Coronary artery (tissue), 2 donors: ENCODE measurements around the gene SLC25A25.
A peak's percentile ranks its signal among the peaks of the same experiment; 100 is the strongest.

Experiments used
- DNase-seq: peaks from one replicate; pipeline ENCODE4 v3.0.0-alpha.2; 2017; ENCODE audit warnings: low spot score
- H3K27ac ChIP-seq, 2 donors: fragments of 200-600 bp; sonication (generic); one replicate each; pipeline ENCODE4 v1.5.1; 2016 to 2019
- H3K4me3 ChIP-seq: fragments of 200-600 bp; sonication (generic); 2 replicates; pipeline ENCODE4 v1.5.1; 2016; ENCODE audit warnings: mild to moderate bottlenecking, moderate library complexity
- TF ChIP-seq, protein P1 (sequence below): fragments of 200-600 bp; sonication (generic); IDR thresholded peaks from one replicate; pipeline ENCODE4 v1.5.1; 2019; ENCODE audit warnings: antibody characterized with exemption

SLC25A25 gene

DNA sequence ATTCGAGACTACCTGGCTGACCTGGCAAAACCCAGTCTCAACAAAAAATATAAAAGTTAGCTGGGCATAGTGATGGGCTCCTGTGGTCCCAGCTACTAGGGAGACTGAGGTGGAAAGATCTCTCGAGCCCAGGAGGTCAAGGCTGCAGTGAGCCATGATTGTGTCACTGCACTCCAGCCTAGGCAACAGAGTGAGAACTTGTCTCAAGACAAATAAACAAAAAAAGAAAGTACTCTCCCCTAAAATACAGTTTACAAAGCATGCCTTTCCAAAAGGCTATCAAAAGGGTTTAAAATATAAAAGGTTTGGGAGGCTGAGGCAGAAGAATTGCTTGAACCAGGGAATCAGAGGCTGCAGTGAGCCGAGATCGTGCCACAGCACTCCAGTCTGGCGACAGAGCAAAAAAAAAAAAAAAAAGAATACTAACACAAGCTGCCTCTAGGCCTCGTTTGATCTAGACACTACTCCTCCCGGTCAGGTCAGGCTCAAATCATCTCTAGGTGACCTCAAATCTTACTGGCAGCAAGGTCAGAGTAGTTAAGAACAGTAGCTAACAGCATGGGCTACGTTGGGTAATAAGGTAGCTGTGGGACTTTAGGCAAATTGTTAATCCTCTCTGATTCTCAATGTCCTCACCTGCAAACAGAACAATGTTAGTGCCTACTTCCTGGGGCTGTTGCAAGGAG is 10.2 kb upstream of the SLC25A25 start:
- Histone ChIP-seq H3K27ac (no peak overlapping the region), H3K4me3 (no peak overlapping the region)
- no peak for DNase-seq
- TF ChIP-seq, protein P1, sequence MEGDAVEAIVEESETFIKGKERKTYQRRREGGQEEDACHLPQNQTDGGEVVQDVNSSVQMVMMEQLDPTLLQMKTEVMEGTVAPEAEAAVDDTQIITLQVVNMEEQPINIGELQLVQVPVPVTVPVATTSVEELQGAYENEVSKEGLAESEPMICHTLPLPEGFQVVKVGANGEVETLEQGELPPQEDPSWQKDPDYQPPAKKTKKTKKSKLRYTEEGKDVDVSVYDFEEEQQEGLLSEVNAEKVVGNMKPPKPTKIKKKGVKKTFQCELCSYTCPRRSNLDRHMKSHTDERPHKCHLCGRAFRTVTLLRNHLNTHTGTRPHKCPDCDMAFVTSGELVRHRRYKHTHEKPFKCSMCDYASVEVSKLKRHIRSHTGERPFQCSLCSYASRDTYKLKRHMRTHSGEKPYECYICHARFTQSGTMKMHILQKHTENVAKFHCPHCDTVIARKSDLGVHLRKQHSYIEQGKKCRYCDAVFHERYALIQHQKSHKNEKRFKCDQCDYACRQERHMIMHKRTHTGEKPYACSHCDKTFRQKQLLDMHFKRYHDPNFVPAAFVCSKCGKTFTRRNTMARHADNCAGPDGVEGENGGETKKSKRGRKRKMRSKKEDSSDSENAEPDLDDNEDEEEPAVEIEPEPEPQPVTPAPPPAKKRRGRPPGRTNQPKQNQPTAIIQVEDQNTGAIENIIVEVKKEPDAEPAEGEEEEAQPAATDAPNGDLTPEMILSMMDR = no peak

DNA sequence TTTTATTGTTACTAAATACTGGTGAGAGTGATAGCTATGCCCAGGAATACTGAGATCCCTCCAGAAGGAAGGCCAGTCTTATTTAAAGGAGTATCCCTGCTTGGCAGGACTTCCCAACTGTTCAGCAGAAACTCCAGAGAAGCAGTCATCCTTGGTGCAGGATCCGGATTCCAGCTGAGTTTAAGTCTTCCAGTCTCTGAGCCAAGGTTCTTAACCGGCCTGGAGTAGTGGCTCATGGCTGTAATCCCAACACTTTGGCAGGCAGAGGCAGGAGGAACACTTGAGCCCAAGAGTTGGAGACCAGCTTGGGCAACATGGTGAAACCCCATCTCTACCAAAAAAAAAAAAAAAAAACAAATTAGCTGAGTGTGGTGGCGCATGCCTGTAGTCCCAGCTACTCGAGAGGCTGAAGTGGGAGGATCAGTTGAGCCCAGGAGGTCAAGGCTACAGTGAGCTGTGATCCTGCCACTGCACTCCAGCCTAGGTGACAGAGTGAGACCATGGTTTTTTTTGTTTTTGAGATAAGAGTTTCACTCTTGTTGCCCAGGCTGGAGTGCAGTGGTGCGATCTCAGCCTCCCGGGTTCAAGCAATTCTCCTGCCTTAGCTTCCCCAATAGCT is 8.6 kb upstream of the SLC25A25 start:
- no peak overlapping the region for H3K27ac ChIP-seq
- no peak for DNase-seq
- TF ChIP-seq, protein P1 = no peak
- no peak overlapping the region for H3K4me3 ChIP-seq

DNA sequence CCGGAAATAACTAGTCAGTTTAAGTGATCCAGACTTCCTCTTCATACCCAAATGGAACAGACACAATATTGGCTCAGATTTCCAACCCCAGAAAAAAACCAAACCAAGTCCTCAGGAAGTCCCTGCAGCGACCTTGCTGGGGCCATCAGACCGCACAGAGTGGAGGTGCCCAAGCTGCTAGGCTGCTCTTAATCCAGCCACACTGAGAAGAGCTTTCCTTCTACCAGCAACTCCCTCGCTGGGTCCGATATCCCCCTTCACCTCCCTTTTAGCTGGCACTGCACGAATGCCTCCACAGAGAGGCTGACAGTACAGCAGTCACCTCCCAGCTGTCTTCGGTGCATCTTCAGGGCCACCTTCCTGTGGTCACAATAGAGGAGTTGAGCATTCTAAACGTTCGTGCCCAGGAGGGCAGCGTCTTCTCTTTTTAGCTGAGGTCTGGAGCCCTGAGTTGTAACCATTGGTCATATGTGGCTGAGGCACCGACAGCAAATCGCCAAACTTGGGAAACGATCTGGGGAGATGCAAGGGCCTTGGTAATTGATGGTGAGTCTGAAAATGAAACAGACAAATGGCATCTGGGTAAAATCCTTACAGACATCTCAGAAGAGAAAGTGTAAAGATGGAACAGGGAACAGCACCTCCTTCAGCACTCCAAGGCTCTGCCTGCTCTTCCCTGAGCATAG is 6.6 kb upstream of the SLC25A25 start:
- TF ChIP-seq, protein P1 = no peak
- DNase-seq = no peak
- H3K27ac ChIP-seq = peak overlapping the region in 1 of 2 donors; percentile 38
- H3K4me3 ChIP-seq = no peak overlapping the region

DNA sequence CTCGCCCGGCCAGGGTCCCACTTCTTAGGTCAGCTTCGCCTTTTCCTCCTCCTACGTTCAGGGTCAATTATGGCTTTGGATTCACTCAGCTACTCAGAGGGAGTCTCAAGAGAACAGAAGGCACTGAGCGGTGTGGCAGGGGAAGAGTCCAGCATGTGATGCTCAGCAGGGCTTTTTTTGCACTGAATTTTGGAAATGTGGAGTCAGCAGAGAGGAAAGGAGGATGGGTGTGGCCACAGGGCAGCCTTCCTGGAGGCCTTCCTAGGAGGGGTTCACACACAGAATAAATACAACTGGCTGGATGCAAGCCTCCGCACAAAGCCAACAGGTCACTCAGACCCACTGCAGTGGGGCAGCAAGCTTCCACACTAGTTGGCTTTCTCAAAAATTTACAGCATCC is 5.8 kb upstream of the SLC25A25 start:
- no peak overlapping the region for H3K4me3 ChIP-seq
- TF ChIP-seq, protein P1 = no peak
- H3K27ac ChIP-seq = peak overlapping the region in 1 of 2 donors; percentile 30
- no peak for DNase-seq

DNA sequence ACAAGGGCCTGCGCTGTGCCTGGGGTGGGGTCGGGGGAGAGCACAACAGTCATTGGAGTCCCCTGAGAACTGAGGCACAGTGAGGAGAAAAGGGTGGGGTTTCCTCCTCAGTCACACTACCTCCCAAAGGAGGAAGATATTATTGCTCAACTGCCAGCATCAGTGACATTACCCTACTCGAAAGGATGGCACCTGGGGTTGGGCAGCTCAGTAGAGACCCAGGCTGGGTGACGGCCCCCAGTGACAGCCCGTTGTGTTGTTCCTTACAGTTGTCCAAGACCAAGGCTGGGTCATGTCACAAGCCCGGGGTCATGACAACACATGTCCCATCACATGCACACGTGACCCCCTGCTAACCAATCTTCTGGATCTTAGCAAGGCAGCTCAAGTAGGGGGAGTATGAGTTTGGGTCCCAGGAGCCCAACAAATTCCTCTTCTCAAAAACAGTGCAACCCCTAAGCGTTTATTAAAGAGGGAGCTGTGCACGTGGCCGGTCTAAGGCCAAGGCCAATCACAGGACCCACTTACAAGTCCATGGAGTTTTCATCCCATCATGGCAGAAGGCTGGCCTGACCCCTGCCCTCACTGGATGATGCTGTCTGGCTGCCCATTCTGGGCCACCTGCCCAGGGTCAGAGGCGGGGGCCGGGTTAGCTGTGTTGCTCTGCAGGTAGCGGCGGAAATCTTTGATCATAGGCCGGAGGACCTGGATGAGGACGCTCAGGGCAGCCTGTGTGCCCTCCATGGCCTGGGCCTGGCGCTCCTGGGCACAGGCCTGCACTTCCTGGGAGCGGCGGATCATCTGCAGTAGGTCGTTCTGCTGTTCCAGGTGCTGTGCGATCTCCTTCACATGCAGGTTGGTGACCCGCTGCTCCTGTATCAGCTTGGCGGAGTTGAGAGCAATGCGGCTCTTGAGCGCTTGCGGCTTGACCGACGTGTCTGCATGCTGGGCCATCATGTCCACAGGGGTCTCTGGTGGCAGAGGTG is 4.9 kb upstream of the SLC25A25 start:
- H3K27ac ChIP-seq = peak overlapping the region in 1 of 2 donors; percentile 30
- no peak for DNase-seq
- H3K4me3 ChIP-seq = no peak overlapping the region
- TF ChIP-seq, protein P1 = no peak

DNA sequence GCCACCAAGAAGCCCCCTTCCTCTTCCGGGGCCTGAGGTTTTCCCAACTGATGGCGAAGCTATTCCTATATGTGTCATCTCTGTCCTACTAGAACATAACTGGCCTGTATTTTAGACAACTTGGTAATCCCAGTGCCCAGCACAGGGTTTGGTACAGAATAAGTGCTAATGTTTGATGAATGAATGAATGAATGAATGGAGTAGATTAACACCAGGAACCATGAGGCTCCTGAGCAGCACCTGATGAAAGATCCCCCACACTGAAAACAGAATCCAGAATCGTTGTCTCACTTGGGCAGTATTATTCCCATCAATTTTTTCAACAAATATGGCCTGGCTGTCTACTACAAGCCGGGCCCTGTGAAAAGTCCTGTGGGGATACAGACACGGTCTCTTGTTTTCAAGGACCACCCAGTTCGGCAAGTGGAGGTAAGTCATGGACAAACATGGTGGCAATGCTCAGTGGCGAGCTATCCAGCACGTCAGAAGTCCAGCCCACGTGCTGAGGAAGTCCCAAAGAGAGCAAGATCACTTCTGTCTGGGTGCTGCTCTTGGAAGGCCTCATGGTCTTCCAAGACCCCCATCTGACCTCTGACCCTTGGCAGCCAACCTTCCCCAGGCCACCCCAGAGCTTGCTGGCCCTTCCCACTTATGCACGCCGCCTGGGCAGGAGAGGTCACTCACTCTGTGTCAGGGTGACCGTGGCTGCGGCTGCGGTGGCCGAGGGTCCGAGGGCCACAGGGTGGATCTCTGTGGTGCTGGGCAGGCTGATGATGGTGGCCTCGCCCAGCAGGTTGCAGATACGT is 1.9 kb upstream of the SLC25A25 start:
- DNase-seq = peak; percentile 79
- Histone ChIP-seq H3K27ac (peak overlapping the region; percentile 79 to 99), H3K4me3 (peak overlapping the region; percentile 90)
- TF ChIP-seq, protein P1 = no peak
